Right renal pelvis (tissue), 4 donors: ENCODE data around the gene PIP4K2B. TPM values are rescaled to one million over a fixed set of nuclear protein-coding genes. Genes with fewer than 3 reads are reported as not detected.
A peak's percentile ranks its signal among the peaks of the same experiment; 100 is the strongest.
"Not testable (repeated sequence)": the region's sequence is repeated elsewhere in the genome, so short reads cannot be mapped to it uniquely, and the experiment has no call there.

Source experiments
- DNase-seq, 4 donors: peaks; one replicate each; pipeline ENCODE4 v3.0.0-alpha.2; 2013; ENCODE audit warnings: low read depth in 4 of 4, low spot score in 3 of 4, missing footprints in 1 of 4
- polyA plus RNA-seq, 4 donors: library from polyadenylated mRNA; unstranded; fragments of 120-200 nt; gene quantifications; one replicate each; pipeline ENCODE4 v1.2.1, GENCODE V29; 2013; ENCODE audit not compliant: insufficient read length in 4 of 4

PIP4K2B gene
- 10 to 100 TPM; 74.1 to 84.5 (median 81.9) TPM for polyA plus RNA-seq

DNA sequence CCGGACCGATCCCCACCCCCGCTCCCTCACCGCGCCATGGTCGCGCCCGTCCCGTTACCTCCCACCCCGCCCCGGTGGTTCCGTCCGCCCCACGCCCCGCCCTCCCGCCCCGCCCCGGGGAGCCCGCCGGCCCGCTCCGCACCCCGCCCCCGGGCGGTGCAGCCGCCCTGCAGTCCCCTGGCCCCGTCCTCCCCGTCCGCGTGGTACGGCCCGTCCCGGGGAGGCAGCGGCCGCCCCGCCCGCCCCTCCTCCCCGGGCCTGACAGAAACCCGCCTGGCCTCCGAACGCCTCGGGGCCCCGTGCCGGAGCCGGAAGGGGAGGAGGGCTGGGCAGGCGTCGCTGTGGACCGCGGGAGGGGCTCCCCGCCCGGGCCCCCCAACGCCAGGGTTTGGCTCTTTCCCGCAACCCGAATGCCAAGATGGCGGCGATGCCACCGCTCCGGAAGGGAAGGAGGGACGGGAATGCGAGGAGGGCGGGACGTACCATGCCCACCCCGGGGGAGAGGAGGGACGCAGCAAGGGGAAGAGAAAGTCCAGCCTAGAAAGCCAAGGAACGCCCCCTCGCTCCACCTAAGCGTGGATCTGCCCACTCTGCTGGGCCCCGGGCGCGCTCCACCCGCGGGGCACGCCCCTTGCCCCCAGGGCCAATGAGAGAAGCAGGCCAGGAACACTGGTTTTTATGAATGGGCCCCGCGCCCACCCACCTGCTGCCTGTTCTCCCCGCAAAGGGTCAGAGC is at the start of gene PIP4K2B:
TSS of gene PIP4K2B (minus strand) at position 56 of the 736 bp plus-strand sequence. CDS start 132 bp downstream, outside the sequence.
- peak; percentile 92 to 95 (median 93) for DNase-seq

DNA sequence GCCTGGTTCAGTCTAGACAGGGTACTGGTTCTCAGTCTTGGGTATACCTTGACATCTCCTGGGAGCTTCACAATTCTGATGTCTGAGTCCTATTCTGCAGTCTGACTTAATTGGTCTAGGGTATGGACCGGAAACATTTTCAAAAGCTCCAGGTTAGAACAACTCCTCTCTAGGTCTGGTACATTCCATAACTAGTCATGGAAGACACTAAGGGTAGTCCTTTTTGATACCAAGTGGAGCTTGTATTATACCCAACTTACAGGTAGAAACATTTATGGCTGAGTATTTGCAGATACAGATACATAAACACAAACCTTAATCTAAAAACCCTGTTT is 49.2 kb upstream of the PIP4K2B start:
- DNase-seq: no peak

DNA sequence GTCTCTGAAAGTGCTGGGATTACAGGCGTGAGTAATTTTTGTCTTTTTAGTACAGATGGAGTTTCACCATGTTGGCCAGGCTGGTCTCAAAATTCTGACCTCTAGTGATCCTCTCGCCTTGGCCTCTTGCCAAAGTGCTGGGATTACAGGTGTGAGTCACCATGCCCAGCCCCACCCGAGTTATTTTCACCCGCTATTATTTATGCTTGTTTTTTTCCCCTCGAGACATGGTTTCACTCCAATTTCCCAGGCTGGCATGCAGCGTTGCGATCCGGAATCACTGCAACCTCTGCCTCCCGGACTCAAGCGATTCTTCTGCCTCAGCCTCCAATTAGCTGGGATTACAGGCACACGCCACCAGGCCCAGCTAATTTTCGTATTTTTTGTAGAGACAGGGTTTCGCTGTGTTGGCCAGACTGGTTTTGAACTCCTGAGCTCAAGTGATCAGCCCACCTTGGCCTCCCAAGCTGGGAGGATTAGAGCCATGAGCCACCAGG is 45.0 kb upstream of the PIP4K2B start:
- no peak for DNase-seq

DNA sequence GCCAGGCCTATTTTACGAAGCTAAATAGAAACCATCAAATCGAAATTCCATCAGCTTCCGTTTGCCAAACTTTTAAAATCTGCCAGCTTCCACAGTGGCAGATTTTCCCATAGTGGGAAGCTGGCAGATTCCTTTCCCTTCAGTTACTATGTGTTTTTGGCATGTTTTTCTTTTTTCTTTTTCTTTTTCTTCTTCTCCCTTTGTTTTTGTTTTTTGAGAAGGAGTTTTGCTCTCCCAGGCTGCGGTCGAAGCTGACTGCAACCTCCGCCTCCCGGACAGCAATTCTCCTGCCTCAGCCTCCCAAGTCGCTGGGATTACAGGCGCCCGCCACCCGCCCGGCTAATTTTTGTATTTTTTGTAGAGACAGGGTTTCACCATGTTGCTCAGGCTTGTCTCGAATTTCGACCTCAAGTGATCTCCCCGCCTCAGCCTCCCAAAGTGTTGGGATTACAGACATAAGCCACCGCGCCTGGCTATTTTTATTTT is 26.4 kb upstream of the PIP4K2B start:
- no peak for DNase-seq

DNA sequence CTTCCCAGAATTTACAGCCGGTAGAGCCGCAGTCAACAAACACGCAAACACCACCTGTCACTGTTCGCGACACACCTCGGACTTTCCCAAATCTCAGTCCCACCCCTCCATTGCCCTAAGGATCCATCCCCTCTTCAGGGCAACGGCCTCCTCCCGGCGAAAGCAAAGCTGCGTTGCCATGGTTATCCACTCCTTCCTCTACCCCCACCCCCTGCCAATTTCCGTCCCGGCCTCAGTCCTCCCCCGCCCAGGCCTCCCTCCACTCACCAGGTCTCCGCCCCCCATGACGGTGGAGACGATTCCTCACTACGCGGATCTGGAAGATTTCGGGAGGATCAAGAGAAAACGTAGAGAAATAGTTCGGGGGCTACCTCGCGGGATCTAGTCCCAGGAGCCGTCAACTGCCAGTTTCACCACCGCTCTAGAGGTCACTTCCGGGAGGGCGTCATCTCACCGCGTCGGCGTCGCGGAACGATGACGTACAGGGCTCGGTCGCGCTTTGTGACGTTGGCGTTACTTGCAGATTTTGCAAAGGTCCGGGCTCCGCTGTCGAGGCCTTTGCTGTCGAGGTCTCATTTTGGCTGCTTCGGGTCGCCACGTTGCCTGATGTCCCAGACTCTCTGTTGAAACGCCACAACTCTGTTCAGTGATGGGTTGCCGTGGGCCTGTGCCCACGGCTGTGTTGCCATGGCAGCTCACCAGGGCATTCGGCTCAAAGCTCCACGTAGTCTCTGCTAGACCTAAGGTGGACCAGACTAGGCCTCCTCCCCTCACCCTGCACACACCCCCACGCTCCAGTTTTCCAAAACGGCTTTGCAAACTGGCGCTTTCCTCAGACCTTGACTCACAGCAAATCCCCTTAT is 25.8 kb upstream of the PIP4K2B start, which contains the start of gene CWC25:
TSS of gene CWC25 (minus strand) at position 423 of the 863 bp plus-strand sequence. CDS start at position 285, 138 bp downstream.
- DNase-seq: peak; percentile 93 to 100 (median 94)

DNA sequence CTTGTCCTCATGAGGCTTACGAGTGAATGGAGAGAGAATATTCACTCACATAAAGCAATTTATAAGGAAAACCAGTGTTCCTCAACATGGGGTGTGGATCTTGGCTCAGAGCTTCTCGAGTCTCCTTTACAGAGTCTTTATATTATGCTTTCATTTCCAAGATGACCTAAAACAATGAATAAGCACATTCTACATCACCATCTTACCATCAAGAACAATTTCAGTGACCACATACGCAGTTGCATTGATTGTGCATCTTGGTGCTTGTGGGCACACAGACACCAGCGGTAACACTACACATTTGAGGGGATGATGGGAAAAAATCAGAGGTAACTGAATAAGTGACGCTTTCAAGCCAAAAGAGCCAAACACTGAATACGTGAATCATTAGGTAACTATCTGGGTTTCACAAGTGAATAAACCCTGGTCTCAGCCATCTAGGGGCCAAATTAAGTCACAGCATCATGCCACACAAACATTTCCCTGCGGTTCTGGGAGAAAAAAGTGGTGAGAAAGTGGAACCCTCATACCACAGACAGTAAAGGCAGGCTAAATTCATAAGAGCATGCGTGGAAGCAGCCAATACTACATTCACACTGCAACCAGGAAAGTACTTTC is 16.3 kb upstream of the PIP4K2B start:
- no peak for DNase-seq

DNA sequence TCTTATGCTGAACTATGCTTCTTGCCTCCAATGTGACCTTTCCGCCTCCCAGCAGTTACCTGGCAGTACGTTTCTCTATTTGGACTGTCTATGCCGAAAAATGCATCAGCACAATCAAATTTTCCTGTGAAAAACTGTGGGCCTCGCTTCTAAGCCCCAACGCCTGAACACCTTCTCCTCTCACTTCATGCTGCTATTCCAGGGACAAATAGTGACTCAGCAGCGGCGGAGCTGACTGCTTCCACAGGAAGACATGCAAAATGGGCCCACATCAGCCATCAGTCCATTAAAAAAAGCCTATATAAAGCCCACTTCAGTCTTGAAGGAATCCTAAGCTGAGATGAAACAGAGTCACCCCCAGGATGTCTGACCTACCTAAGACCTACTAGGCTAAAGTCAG is 10.5 kb upstream of the PIP4K2B start:
- no peak for DNase-seq

DNA sequence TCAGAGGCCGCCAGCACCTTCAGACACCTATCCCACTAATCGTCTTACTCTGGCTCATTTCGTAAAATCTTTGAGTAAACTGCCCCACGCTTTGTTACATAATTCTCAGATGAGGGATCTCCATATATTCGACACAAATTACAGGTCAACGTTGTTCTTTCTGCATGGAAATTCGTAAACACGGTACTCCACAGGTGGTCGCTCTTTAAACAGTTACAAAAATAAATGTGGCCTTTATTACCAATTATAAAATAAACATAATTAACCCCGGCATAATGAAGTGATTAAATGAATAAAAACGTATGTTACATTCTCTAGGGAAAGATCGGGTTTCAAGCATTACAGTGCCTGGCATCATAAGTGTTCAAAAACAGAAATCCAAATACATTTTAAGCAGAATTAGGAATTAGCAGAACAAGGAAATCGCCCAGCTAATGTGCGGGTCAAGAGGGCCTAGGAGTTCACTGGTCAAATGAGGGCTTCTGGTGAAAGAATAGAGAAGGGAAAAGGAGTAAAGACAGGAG is 943 bp upstream of the PIP4K2B start:
- DNase-seq: no peak

DNA sequence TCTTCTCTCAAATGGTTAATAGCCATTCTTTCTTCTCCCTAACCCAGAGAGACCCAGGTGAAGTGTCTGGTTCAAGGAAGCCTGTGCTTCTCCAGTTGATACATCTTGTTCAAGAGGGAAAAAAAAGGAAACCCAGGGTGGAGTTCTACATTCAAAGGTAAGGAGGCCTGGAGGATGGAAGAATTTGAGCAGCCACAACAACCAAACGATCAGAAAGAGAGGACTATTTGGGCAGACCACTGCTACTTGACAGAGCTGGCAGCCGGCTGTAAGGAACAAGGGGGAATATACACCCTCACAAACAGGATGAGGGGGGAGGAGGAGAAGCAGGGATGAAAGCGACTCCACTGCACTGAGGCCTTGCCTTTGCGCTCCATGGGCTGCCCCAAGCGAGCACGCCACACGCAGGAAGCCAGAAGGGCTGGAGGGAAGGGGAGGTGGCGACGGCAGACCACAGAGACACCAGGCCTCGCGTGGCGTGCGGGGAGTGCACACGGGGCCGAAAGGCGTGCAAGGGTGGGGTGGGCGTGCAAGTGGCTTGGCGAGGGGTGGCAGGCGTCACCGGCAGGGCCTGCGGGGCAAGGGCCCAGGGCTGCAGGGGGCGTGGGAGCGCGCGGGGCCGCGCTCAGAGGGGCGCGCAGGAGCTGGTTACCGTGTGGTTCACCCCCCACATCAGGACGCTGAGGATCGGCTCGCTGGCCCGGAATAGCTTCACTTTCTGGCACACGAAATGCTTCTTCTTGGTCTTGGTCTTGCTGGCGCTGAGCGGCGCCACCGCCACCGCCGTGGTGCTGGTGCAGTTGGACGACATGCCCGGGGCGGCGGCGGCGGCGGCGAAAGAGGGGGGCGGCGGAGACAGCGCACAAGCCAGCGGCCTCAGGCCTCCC is 499 bp downstream of the PIP4K2B start:
- DNase-seq: peak in 3 of 4 donors; percentile 10 to 22 (median 14)

DNA sequence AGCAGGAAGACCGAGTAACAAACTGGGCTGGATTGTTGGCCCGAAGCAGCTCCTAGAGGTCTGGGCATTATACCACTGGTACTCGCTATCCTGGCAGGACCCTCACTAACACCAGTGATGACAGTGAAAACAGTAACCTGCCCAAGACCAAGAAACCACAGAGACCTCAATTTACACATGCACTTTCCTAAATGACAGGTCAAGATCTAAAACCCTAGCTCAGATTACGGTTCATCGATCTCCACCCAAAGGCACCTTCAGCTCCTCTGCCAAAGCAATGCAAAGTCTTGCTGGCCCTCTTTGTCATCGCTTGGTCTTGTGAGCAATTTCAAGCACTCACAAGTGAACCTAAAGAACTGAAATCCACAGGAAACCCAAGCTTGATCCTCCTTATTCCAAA is 1.5 kb downstream of the PIP4K2B start:
- DNase-seq: no peak

DNA sequence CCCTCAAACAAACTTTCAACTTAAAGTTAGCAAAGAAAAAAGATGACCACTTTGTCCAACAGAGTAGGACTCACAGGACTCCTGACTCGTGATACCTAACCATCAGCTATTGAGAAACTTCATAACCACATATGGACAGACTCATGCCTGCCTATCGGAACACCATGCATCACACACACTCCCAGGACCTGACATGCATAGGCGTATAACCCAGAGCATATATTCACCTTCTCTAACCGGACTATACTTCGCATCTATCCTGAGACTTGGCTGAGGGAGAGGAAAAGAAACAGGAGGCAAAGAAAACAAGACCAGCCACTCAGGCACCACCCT is 2.2 kb downstream of the PIP4K2B start:
- DNase-seq: no peak

DNA sequence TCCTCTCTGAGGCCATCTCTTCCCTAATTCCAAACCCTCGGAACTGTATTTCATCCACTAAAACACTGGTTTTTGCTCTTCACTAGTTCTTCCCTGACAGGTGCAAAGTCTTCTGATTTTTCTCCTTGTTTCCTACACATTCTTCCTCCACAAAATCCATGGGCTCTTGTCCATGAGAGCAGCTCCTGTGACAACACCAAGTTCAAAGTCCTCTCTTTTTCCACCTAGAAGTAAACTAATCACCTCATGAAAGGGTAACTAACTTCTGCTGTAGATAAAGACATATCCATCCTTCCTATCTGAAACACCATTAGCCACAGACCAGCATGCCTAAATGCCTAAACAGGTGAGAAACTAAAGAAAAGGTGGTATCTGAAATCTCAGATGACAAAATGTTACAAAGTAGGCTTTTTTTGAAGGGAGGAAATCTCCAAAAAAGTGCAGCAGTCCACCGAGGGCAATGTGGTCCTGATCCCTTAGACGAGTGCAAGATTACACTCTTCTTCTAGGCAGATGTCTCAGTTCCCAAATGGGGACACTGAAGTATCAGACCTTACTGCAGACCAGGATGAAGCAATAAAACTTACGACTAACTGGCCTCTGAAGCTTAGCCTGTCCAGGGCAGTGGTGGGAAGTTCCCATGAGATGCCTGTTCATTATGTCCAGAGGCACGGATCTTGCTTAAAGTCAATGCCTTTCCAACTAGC is 2.8 kb downstream of the PIP4K2B start:
- no peak for DNase-seq

DNA sequence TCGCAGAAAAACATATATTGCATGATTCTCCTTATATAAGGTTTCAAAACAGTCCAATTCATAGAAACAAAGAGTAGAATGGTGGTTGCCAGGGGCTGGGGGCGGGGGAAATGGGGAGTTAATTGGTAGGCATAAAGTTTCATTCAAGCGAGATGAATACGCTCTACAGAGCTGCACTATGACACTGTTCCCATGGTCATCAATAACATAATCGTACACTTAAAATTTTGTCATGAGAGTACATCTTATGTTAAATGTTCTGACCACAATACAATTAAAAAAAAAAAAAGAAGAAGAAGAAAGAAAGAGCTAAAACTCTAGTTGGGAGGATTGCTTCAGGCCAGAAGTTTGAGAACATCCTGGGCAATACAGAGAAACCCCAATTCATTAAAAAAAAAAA is 5.1 kb downstream of the PIP4K2B start:
- DNase-seq: no peak

DNA sequence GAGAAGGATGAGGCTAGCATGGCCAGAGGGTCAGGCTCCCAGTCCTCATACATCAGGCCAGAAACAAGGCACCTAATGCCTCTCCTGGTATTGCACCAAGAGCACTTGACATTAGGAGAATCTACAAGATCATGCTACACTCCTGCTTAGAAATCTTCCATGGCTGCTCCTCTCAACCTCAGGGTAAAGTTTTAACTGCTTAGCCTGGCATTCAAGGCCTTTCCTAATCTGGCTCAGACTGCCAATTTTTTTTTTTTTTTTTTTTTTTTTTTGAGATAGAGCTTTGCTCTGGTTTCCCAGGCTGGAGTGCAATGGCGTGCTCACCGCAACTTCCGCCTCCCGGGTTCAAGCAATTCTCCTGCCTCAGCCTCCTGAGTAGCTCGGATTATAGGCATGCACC is 8.2 kb downstream of the PIP4K2B start:
- DNase-seq: no peak

DNA sequence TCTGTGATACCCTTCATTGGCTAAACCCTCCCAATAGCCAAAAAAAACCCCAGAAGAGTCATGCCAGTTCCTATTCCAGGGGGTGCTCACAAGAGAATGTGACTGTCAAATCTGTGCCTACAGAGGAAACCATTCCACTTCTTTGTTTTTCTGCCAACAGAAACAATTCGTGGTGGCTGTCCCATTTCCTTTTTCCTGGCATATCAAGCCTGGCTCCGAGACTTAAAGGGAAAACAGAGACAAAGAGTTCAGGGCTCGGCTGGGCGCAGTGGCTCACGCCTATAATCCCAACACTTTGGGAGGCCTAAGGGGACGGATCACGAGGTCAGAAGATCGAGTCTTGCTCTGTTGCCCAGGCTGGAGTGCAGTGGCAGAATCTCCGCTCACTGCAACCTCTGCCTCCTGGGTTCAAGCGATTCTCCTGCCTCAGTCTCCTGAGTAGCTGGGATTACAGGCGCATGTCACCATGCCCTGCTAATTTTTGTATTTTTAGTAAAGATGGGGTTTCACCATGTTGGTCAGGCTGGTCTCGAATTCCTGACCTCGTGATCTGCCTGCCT is 9.1 kb downstream of the PIP4K2B start:
- DNase-seq: not testable (repeated sequence)

DNA sequence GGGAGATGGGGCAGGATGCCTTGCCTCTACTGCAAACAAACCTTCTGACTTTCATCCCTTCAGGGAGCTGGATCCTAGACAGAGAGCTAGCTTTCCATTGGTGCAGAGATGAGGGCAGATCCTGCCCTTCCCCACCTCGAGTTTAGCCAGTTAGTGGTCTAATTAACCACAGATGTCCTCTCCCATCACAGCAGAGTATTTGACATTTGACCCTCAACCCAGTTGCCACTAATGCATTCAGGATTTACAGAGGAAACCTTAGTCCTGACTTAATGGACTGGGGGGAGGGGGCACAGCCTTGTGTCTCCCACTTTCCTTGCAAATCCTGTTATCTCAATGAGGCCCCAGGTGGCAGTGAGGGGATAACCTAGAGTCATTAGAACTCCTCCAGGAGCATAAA is 10.2 kb downstream of the PIP4K2B start:
- DNase-seq: no peak

DNA sequence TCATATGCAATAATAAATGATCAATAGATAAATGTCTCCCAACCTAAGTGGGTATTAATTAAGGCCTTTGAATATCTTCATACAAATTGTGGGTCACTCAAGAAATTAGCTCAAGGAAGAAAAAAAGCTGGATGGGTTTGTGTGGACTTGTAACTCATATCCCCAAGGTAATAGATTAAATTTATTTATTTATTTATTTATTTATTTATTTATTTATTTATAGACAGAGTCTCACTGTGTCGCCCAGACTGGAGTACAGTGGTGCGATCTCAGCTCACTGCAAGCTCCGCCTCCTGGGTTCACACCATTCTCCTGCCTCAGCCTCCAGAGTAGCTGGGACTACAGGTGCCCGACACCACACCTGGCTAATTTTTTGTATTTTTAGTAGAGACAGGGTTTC is 11.4 kb downstream of the PIP4K2B start:
- DNase-seq: not testable (repeated sequence)

DNA sequence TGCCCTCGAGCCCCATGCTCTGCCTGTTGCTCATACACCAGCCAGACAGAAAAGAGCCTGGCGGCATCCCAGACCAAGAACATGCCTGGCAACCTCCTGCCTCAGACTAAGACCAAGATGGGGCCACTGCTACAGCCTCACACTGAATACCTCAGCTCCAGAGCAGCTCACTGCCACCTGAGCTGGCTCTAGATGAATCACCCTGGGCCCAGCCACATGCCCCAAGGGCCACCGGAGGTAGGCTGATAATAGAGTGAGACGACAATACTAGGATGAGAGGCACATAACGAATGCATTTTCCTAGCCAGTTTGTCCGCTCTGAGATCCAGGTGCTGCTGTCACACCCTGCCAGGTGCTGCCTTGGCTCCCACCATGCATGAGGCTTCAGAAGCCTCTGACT is 13.0 kb downstream of the PIP4K2B start:
- DNase-seq: no peak

DNA sequence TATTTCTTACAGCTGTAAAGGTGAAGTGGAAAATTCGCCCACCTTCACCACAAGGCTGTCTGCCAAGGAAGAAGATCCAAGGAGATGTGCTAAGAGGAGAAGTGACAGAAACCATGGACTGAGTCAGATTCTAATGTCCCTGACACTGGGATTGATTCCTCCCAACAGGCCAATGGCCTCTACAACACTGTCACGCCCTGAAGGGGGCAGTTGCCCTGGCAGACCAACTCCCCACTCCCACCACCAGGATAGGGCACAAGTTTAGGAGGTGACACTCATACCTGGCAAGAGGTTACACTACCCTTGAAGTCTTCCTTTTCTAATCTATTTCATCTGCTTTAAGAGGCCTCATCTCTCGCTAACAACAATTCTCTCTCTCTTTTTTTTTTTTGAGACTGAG is 16.1 kb downstream of the PIP4K2B start:
- no peak for DNase-seq
